SJCRH30 (cell line): ENCODE measurements around the gene DNM3. TPM values are rescaled to one million over a fixed set of nuclear protein-coding genes. Genes with fewer than 3 reads are reported as not detected.
A peak's percentile ranks its signal among the peaks of the same experiment; 100 is the strongest.

Experiments used
- DNase-seq, 2 experiments: peaks; one replicate each; pipeline ENCODE4 v3.0.0-alpha.2; 2015 to 2020
- H3K27ac ChIP-seq: fragments of 250-450 bp; sonication (Bioruptor Pico); 2 replicates; pipeline ENCODE4 v1.5.1; 2020; ENCODE audit warnings: mild to moderate bottlenecking, moderate library complexity
- H3K27me3 ChIP-seq: fragments of 250-450 bp; sonication (Bioruptor Pico); 2 replicates; pipeline ENCODE4 v1.5.1; 2020; ENCODE audit warnings: mild to moderate bottlenecking, moderate library complexity
- H3K36me3 ChIP-seq: fragments of 250-450 bp; sonication (Bioruptor Pico); 2 replicates; pipeline ENCODE4 v1.5.1; 2020; ENCODE audit warnings: mild to moderate bottlenecking, moderate library complexity
- H3K4me1 ChIP-seq: fragments of 250-450 bp; sonication (Bioruptor Pico); 2 replicates; pipeline ENCODE4 v1.5.1; 2020; ENCODE audit warnings: mild to moderate bottlenecking, moderate library complexity
- H3K4me3 ChIP-seq: fragments of 250-450 bp; sonication (Bioruptor Pico); 2 replicates; pipeline ENCODE4 v1.5.1; 2020; ENCODE audit warnings: mild to moderate bottlenecking, moderate library complexity
- H3K9me3 ChIP-seq: fragments of 250-450 bp; sonication (Bioruptor Pico); replicated peaks from 2 replicates; pipeline ENCODE4 v1.5.1; 2020; ENCODE audit warnings: mild to moderate bottlenecking, moderate library complexity
- total RNA-seq: library from RNA; depleted of rRNA; stranded (reverse); fragments of >200 nt; shearing (Covaris generic); gene quantifications from 2 replicates; pipeline ENCODE4 v1.2.3, GENCODE V29; 2014

Gene DNM3
- total RNA-seq, 1 experiment from 2014 or later = 13.7 TPM

DNA sequence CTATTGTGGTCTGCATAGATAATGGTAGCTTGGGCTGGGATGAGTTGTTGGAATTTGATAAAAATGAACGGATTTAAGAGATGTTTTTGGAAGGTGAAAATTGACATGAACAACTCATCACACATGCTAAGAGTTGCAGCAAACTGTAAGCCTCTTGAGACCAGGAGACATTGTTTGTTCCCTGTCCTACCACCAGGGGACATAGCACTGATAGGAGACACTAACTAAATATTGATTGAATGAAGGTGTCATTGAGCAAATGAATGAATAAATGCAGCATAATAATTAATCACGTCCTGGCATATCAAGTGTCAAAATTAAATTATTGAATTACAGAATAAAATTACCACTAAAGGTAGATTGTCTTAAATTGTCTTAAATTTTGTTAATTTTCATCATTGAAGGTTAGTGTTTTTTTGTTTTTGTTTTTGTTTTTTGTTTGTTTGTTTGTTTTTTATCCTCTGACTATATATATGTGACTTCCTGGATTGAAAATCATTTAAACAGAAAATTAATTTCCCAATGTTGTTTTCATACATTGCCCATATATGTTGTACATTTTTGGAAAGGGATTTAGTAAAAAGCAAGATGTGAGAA lies 293.9 kb downstream of the DNM3 start:
- DNase-seq = peak in 1 of 2 experiments; percentile 45
- Histone ChIP-seq H3K36me3 (peaks cover 19% of the 10 kb centered on the region), H3K4me1 (peaks cover 24% of the 10 kb centered on the region), H3K9me3 (0 out of 2 replicates have a peak, but pooled peaks cover 3% of the 10 kb centered on the region), H3K27ac (no peak overlapping the region), H3K4me3 (no peak overlapping the region), H3K27me3 (no peaks in the 10 kb centered on the region)

DNA sequence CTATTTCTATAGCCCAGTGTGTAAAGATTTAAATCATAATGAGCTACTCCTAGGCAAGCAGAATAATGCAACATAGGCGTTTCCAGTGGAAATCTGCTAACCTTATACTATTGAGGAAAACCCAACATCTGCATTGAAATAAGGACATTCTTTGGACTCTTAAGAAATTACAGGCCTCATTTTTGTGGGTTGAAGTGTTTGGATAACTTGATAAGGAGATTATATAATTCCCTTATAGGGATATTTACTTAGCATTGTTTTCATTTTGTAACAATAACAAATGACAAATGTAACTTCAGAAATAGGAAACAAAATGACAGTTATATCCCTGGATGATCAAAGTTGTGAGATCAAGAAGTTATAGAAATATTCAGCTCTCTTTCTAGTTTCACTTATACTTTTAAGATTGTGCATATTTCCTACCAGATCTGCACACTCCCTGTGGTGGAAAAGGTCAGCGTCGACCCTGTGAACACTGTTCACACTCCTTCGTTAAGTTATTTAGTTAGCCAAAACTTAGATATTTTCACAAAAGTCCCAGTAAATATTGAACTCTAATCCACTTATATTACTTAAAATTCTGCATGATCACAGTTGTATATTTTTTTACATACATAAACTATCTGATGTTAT lies 294.8 kb downstream of the DNM3 start:
- no peaks in the 10 kb centered on the region for H3K27me3 ChIP-seq
- 0 out of 2 replicates have a peak, but pooled peaks cover 3% of the 10 kb centered on the region for H3K9me3 ChIP-seq
- no peak overlapping the region for H3K4me3 ChIP-seq
- peak in 1 of 2 experiments; percentile 51 for DNase-seq
- H3K36me3 ChIP-seq = peaks cover 28% of the 10 kb centered on the region
- peak overlapping the region; percentile 11; the same call in 1 of the 2 replicates for H3K27ac ChIP-seq
- peaks cover 31% of the 10 kb centered on the region for H3K4me1 ChIP-seq

DNA sequence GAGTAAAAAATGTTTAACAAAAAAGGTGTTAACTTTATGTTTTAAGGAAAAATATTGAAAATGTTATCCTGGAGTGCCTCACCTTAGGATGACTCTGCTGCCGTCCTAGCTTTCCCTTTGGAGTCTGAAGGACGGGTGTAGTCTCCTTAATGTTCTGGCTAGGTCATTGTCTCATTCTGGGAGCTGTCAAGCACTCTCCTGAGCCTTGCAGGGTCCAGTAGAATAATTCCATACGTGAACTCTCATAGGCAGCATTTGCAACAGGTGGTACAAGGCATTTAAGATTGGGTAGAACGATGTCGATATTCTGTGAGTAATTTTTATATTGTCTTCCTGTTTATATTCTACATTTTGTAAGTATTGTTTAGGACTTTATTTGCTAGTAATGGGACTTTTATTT lies 295.6 kb downstream of the DNM3 start:
- Histone ChIP-seq H3K9me3 (0 out of 2 replicates have a peak, but pooled peaks cover 3% of the 10 kb centered on the region), H3K36me3 (peaks cover 37% of the 10 kb centered on the region), H3K4me3 (no peak overlapping the region), H3K27ac (no peak overlapping the region), H3K4me1 (peaks cover 34% of the 10 kb centered on the region), H3K27me3 (no peaks in the 10 kb centered on the region)
- DNase-seq = peak in 1 of 2 experiments; percentile 24

DNA sequence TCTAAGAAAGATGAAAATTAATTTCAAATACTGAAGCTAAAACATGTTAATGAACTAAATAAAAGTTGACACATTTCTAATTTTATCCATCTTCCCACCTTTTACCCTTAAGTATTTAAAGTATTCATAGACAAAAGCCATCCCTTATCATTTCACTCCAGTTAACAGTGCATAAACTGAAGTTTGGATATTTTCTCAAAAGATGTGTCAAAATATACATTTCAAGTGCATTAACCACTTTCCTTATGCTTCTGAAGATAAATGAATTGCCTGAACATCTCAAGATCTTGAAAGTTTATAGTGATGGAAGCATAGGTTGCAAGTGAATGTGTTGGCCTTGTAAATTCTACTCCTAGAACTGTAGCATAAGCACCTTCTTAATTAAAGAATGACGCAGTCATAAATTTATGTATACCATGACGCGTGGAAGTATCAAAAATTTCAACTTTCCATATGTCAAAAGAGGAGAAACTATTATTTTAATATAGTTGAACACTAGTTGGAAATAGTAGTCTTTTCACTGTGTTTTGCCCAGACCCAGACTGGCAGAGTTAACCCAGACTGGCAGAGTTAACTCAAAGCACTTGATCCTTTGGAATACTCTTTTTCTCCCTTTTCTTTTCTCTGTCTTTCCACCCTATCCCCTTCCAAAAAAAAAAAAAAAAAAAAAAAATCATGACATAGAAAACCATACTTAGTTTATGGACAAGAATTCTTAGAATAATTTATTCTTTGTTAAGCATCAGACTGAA lies 296.6 kb downstream of the DNM3 start:
- Histone ChIP-seq H3K4me1 (peaks cover 34% of the 10 kb centered on the region), H3K27me3 (no peaks in the 10 kb centered on the region), H3K9me3 (0 out of 2 replicates have a peak, but pooled peaks cover 3% of the 10 kb centered on the region), H3K36me3 (peaks cover 43% of the 10 kb centered on the region), H3K27ac (no peak overlapping the region), H3K4me3 (no peak overlapping the region)
- no peak for DNase-seq

DNA sequence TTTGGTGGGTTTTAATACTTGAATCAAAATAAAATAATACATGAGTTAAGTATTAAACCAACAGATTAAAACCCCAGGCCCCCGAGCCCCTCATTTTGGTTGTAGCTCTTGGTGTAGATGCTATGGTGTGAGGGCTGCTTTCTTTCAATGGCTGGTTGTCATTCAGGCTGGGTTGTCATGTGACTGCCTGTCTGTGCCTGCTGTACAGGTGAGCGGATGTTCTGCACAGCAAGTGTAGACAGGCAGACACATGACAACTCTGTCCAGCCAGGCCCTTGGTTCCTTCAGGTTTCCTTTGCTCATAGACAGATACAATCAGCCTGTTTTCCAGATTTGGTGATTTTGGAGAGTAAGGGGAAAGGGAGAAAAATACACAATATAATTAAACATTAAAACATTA lies 297.3 kb downstream of the DNM3 start:
- no peak overlapping the region for H3K27ac ChIP-seq
- H3K9me3 ChIP-seq = 0 out of 2 replicates have a peak, but pooled peaks cover 3% of the 10 kb centered on the region
- H3K4me3 ChIP-seq = no peak overlapping the region
- H3K4me1 ChIP-seq = peaks cover 34% of the 10 kb centered on the region
- no peaks in the 10 kb centered on the region for H3K27me3 ChIP-seq
- no peak for DNase-seq
- H3K36me3 ChIP-seq = peaks cover 48% of the 10 kb centered on the region

DNA sequence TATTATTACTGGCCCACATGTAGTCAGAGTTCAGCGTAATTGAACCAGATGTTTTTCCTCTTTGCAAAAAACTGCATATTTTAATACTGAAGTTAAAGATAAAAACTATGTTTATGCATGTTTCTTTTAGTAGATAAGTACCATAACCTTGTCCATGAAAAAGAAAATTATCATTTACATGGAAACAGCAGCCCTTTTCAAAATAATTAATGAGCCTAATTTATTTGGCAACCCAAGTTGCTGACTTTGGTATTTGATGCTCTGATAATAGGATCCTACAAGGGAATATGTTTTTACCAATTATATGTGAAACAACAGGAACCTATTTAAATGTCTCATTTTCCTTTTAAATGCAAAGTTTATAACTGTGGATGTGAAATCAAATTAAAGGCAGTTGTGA lies 297.9 kb downstream of the DNM3 start:
- Histone ChIP-seq H3K9me3 (0 out of 2 replicates have a peak, but pooled peaks cover 3% of the 10 kb centered on the region), H3K27me3 (no peaks in the 10 kb centered on the region), H3K4me3 (no peak overlapping the region), H3K36me3 (peaks cover 49% of the 10 kb centered on the region), H3K27ac (no peak overlapping the region), H3K4me1 (peaks cover 34% of the 10 kb centered on the region)
- no peak for DNase-seq

DNA sequence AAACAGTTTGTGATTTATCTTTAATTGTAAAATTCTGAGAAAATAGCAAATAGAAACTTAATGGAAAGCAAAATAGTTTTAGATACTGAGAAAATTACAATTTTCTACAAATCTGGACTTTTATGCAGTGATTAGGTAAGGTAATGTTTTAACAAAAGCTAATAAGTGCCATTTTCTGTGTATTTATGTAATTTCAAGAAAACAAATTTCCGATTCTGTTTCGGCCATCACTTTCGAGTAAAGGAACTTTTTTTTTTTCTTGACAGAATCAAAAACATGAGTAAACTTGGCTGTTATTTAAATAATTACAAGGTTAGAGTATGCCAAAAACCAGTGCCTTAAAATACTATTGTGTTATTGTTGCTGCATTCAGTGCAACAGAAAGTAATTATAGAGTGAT lies 298.8 kb downstream of the DNM3 start:
- Histone ChIP-seq H3K9me3 (0 out of 2 replicates have a peak, but pooled peaks cover under 1% of the 10 kb centered on the region), H3K27me3 (no peaks in the 10 kb centered on the region), H3K36me3 (peaks cover 49% of the 10 kb centered on the region), H3K4me1 (peaks cover 34% of the 10 kb centered on the region), H3K4me3 (no peak overlapping the region), H3K27ac (no peak overlapping the region; the same call in 1 of the 2 replicates)
- DNase-seq = no peak

DNA sequence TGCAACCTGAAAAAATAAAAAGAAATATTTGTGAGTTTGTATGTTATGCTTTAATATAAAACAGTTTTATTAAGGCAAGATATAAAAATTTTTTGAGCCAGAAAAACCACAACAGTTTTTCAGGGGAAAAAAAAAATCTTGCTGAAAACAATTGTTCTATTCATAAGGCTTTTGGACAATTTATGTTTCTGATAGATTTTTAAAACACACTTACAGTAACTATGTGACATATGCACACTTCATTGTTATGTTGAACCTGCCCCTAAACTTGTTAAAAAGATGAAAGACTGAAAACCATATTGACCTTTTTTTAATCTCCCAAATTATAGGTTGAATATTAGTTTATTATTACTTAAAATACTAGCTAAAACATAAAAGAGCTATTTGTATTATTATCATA lies 299.3 kb downstream of the DNM3 start:
- Histone ChIP-seq H3K27ac (peak overlapping the region; percentile 95; the same call in 1 of the 2 replicates), H3K36me3 (peaks cover 49% of the 10 kb centered on the region), H3K4me3 (peak overlapping the region; percentile 69), H3K9me3 (no peaks in the 10 kb centered on the region), H3K4me1 (peaks cover 29% of the 10 kb centered on the region), H3K27me3 (no peaks in the 10 kb centered on the region)
- no peak for DNase-seq

DNA sequence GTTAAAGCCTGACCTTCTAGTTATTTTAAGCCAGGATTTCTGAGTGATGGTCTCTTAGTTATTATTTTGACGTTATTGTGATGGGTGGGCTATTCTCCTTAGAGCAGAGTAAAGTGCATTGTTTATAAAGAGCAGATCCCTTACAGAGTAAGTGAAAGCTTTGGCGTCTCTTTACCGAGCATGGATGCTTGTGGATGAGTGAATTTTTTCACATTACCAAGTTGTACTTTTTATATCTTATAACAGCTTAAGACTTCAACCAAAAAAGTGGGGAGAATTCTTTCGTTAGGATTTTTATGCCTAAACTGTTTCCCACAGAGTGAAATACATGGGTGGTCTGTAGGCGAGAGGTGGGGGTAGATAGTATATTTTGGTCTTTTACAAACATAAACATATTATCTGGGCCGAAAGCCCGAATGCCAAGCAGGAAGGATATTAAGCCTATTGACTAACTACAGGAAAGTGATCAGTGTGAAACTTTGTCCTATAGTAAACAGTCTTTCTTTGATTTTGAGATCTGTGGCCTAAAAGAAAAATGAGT lies 300.1 kb downstream of the DNM3 start:
- Histone ChIP-seq H3K9me3 (no peaks in the 10 kb centered on the region), H3K36me3 (peaks cover 49% of the 10 kb centered on the region), H3K4me3 (peak overlapping the region; percentile 69), H3K27ac (peak overlapping the region; percentile 95), H3K27me3 (no peaks in the 10 kb centered on the region), H3K4me1 (peaks cover 30% of the 10 kb centered on the region)
- peak in 1 of 2 experiments; percentile 56 for DNase-seq

DNA sequence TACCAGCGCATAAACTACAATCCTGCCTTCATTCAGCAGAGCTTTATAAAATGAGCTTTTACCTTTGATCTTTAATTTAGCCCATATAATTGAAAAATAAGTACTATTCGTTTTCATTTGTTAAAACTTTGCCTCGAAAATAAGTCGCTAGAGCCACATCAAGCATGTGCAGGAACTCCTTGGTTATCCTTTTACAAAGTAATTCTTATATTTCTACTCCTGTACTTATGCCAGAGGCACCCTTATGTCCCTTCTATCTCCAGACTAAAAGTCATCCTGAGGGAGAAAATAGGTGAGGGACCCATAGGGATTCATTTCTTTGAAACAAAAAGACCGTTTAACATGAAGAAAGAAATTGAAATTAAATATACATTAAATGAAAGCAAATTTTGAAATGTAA lies 301.0 kb downstream of the DNM3 start:
- DNase-seq = peak in 1 of 2 experiments; percentile 32
- Histone ChIP-seq H3K4me1 (peaks cover 33% of the 10 kb centered on the region), H3K36me3 (peaks cover 49% of the 10 kb centered on the region), H3K9me3 (no peaks in the 10 kb centered on the region), H3K27ac (peak overlapping the region; percentile 95), H3K27me3 (no peaks in the 10 kb centered on the region), H3K4me3 (peak overlapping the region; percentile 69)

DNA sequence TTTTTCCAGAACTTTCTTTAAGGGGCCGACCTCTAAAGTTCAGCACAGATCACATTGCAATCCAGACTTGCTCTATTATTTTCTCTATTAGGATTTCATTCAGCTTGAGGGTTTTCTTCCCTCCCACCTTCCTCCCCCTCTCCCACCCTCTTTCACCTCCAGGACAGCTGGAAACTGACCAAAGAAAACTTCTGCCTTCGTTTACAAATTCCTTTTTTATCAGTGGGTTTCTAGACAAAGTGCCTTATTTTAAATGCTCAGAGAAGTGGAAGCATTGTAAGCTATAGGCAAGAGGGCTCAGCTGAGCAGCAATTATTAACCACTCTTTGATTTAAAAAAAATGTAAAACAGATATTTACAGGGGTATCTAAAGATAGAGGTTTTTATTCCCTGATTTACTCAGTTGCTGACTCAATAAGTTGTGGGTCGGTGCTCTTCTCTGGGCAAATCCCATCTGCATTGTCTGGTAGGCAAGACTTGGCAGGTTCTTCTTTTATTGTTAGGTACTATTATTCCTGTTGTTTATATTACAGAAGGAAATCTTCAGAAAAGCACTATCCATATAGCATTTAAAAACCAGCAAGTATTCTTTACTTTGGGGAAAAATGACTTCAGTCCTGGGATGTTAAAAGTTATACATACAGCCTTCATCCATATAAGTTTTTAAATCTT lies 302.2 kb downstream of the DNM3 start:
- Histone ChIP-seq H3K36me3 (peaks cover 47% of the 10 kb centered on the region), H3K4me3 (peak overlapping the region; percentile 69), H3K9me3 (no peaks in the 10 kb centered on the region), H3K27ac (peak overlapping the region; percentile 95), H3K4me1 (peaks cover 33% of the 10 kb centered on the region), H3K27me3 (no peaks in the 10 kb centered on the region)
- peak; percentile 47 to 71 for DNase-seq

DNA sequence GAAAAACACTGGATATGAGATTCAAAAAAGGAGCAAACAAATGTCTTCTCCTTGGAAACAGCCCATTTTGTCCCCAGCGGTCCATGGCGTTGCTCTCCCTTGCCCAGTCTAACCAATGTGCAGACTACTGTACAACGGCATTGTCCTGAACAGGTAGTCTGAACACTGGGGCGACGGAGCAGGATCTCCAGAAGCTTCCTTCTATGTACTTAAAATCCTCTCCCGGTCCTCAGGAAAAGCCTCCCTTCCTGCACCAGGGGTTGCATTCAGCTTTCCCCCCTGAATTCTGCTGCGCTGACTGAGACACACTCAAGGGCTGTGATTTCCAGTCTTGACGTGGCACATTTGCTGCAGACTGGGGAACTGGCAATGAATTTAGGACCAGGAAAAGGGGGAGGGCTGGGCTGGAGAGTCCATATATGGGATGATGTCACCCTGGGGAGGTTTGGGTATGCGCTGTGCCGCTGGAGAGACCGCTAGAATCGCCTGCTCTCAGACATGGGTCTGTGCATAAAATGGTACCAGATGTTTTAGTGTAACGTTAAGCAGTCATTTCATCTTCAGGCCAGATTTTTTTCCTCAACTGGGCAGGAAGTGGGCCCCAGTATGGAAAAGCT lies 303.3 kb downstream of the DNM3 start:
- Histone ChIP-seq H3K4me1 (peaks cover 27% of the 10 kb centered on the region), H3K27me3 (no peaks in the 10 kb centered on the region), H3K36me3 (peaks cover 36% of the 10 kb centered on the region), H3K9me3 (no peaks in the 10 kb centered on the region), H3K4me3 (peak overlapping the region; percentile 69), H3K27ac (peak overlapping the region; percentile 95)
- DNase-seq = peak; percentile 95 to 98

DNA sequence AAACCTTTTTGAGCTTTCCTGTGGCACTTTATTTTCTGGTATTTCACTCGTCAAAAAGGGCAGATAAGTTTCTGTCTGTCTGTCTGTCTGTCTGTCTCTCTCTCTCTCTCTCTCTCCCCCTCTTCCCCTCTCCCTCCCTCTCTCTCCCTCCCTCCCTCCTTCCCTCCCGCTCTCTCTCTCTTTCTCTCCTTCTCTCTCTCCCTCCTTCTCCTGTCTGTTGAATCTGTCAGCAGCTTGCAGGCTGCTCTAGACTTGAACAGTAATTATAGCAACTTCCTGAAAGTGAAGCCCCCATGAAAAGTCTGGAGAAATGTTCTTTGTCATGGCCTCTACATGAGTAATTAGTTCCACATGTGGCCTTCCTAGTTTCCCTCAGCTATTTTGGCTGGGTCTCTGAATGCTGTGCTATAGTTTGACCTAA lies 303.9 kb downstream of the DNM3 start:
- Histone ChIP-seq H3K27me3 (no peaks in the 10 kb centered on the region), H3K9me3 (no peaks in the 10 kb centered on the region), H3K36me3 (peaks cover 30% of the 10 kb centered on the region), H3K4me3 (peak overlapping the region; percentile 69), H3K27ac (peak overlapping the region; percentile 95), H3K4me1 (peaks cover 23% of the 10 kb centered on the region)
- DNase-seq = peak; percentile 58 to 84

DNA sequence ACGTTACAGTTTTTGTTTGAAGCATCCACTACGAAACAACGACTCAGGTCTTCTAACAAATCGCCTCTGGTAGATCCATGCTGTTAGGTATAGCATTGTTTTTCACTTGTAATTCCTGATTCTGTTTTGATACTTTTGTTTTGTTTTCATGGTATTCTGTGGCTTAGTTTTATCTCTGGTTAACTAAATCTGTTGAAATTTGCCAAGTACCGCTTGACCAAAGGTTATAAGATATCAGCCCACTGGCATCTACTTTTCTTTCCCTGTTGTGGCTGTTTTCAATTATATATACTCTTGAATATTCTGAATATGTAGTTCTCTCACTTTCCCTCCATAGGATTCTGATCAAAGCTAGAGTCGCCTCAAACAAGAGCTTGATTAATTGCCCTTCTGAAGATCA lies 304.4 kb downstream of the DNM3 start:
- H3K27me3 ChIP-seq = no peaks in the 10 kb centered on the region
- H3K36me3 ChIP-seq = peaks cover 25% of the 10 kb centered on the region
- H3K9me3 ChIP-seq = no peaks in the 10 kb centered on the region
- peak overlapping the region; percentile 95 for H3K27ac ChIP-seq
- peak overlapping the region; percentile 69 for H3K4me3 ChIP-seq
- DNase-seq = no peak
- H3K4me1 ChIP-seq = peaks cover 21% of the 10 kb centered on the region
